GM21737 (cell line): Measurements from ENCODE around the gene DIP2B.

ENCODE experiments used
- ATAC-seq: cut with Tn5 transposase; IDR thresholded peaks from one replicate; pipeline ENCODE4 v1.9.1; 2021; ENCODE audit warnings: mild to moderate bottlenecking, moderate library complexity; ENCODE audit not compliant: unreplicated experiment

Gene DIP2B

DNA sequence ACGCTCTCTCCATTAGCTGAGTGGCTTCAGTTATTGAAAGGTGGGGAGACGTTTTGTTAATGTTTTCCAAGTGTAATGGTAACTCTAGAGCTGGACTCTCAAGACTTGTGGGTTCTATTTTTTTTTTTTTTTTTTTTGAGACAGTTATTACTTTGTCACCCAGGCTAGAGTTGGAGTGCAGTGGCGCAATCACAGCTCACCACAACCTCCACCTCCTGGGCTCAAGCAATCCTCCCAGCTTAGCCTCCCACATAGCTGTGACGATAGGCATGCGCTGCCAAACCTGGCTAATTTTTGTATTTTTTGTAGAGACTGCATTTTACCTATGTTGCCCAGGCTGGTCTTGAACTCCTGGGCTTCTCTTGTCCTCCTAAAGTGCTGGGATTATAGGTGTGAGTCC is 285.3 kb downstream of the DIP2B start:
- ATAC-seq: no peak
